Endodermal cell (in vitro differentiated cells): ENCODE data around the gene PTPRN2. TPM values are rescaled to one million over a fixed set of nuclear protein-coding genes. Genes with fewer than 3 reads are reported as not detected.
"Not testable (repeated sequence)": the region's sequence is repeated elsewhere in the genome, so short reads cannot be mapped to it uniquely, and the experiment has no call there.

Experiments
- DNase-seq: peaks from one replicate; pipeline ENCODE4 v3.0.0-alpha.2; 2017
- H3K27ac ChIP-seq: 2 replicates; pipeline ENCODE4 v1.5.1; 2013; ENCODE audit warnings: mild to moderate bottlenecking, low read depth, low read length, moderate library complexity
- H3K27me3 ChIP-seq: 2 replicates; pipeline ENCODE4 v1.6.1; 2013; ENCODE audit warnings: mild to moderate bottlenecking, low read length, moderate library complexity; ENCODE audit not compliant: insufficient read depth, control insufficient read depth, poor library complexity, severe bottlenecking
- H3K36me3 ChIP-seq: 2 replicates; pipeline ENCODE4 v1.7.0; 2013; ENCODE audit warnings: mild to moderate bottlenecking, low read length, moderate library complexity; ENCODE audit not compliant: control insufficient read depth, insufficient read depth
- H3K4me1 ChIP-seq: one replicate; pipeline ENCODE4 v1.7.0; 2013; ENCODE audit warnings: low read length; ENCODE audit not compliant: control insufficient read depth, insufficient read depth
- H3K4me3 ChIP-seq: 2 replicates; pipeline ENCODE4 v1.5.1; 2013; ENCODE audit warnings: mild to moderate bottlenecking, low read length, moderate library complexity
- H3K9ac ChIP-seq: 2 replicates; pipeline ENCODE4 v1.6.1; 2013; ENCODE audit warnings: mild to moderate bottlenecking, low read length, moderate library complexity; ENCODE audit not compliant: poor library complexity, severe bottlenecking; ENCODE audit errors: extremely low read depth
- H3K9me3 ChIP-seq: 2 replicates; pipeline ENCODE4 v1.6.1; 2013; ENCODE audit warnings: mild to moderate bottlenecking, low read length, moderate library complexity; ENCODE audit not compliant: control insufficient read depth
- H3K27ac Mint-ChIP-seq: 2 replicates; pipeline ENCODE4 v1.8.0; 2020; ENCODE audit warnings: mixed read lengths
- H3K27me3 Mint-ChIP-seq: 2 replicates; pipeline ENCODE4 v1.8.0; 2021; ENCODE audit warnings: mild to moderate bottlenecking, mixed read lengths; ENCODE audit not compliant: insufficient read depth
- H3K36me3 Mint-ChIP-seq: 2 replicates; pipeline ENCODE4 v1.8.0; 2020; ENCODE audit warnings: low read depth, mixed read lengths
- H3K4me1 Mint-ChIP-seq: 2 replicates; pipeline ENCODE4 v1.8.0; 2020; ENCODE audit warnings: mixed read lengths
- H3K4me3 Mint-ChIP-seq: 2 replicates; pipeline ENCODE4 v1.8.0; 2020; ENCODE audit warnings: mild to moderate bottlenecking, moderate library complexity, mixed read lengths
- H3K9me3 Mint-ChIP-seq: 2 replicates; pipeline ENCODE4 v1.8.0; 2020; ENCODE audit warnings: mild to moderate bottlenecking, mixed read lengths
- CTCF ChIP-seq: fragments of 200-600 bp; sonication (generic); conservative IDR thresholded peaks from 2 replicates; pipeline ENCODE4 v1.5.0; 2021; ENCODE audit warnings: antibody characterized with exemption, mild to moderate bottlenecking
- WGBS, 2 experiments: methylation state at CpG; one replicate each; pipeline versions ENCODE4 v1.1.5 to v1.1.7; 2013; ENCODE audit warnings: missing lambda C conversion rate in 2 of 2, mixed read lengths in 1 of 2; ENCODE audit not compliant: insufficient coverage in 1 of 2, insufficient read length in 1 of 2; 5-methylcytosine and 5-hydroxymethylcytosine counted together
- total RNA-seq, 2 donors: library from RNA; stranded (reverse); fragmentation: NEBNext Ultra II Directional in 1 of 2; extraction: Animal tissue kit (Norgen Biotek cat#: 25700) in 1 of 2; gene quantifications; 2 replicates in 1 of 2; 3 replicates in 1 of 2; pipeline ENCODE4 v1.2.1, GENCODE V29; 2021

Gene PTPRN2
- total RNA-seq, 2 donors from 2014 or later, result 0.69 to 1.2 TPM

- Histone ChIP-seq H3K27ac (no peak overlapping the region), H3K4me1 (no peaks in the 10 kb centered on the region), H3K36me3 (no peaks in the 10 kb centered on the region), H3K9me3 (peaks cover 78% of the 10 kb centered on the region), H3K4me3 (no peak overlapping the region), H3K27me3 (no peaks in the 10 kb centered on the region), H3K9ac (no peak overlapping the region)
- no peak for TF ChIP-seq CTCF
- Mint-ChIP-seq H3K27ac (no peak overlapping the region), H3K36me3 (peaks cover 6% of the 10 kb centered on the region), H3K4me1 (no peaks in the 10 kb centered on the region), H3K4me3 (no peak overlapping the region), H3K27me3 (no peaks in the 10 kb centered on the region), H3K9me3 (peaks cover 40% of the 10 kb centered on the region)
- DNase-seq, result peak; percentile 15
- WGBS, 2 experiments, result 73 to 77% methylated on average over 6 to 10 of the region's 10 CpGs
These were observed 243.6 kb downstream of the PTPRN2 start for GRCh38 chr7:158343936-158344455.

- peak; percentile 21 for DNase-seq
- Histone ChIP-seq H3K27me3 (no peaks in the 10 kb centered on the region), H3K4me3 (no peak overlapping the region), H3K36me3 (no peaks in the 10 kb centered on the region), H3K9me3 (peaks cover 76% of the 10 kb centered on the region), H3K9ac (no peak overlapping the region), H3K4me1 (no peaks in the 10 kb centered on the region), H3K27ac (no peak overlapping the region)
- no peak for TF ChIP-seq CTCF
- Mint-ChIP-seq H3K27me3 (no peaks in the 10 kb centered on the region), H3K4me3 (no peak overlapping the region), H3K9me3 (peaks cover 40% of the 10 kb centered on the region), H3K4me1 (no peaks in the 10 kb centered on the region), H3K36me3 (peaks cover 6% of the 10 kb centered on the region), H3K27ac (no peak overlapping the region)
- 90 to 91% methylated on average over 13 to 20 of the region's 20 CpGs for WGBS, 2 experiments
These were observed 244.1 kb downstream of the PTPRN2 start for GRCh38 chr7:158343526-158343925.

GRCh38 chr7:158341097-158341496, 246.5 kb downstream of the PTPRN2 start:
- not testable (repeated sequence) for DNase-seq, H3K9ac ChIP-seq, H3K4me1 ChIP-seq, H3K27me3 Mint-ChIP-seq, H3K27ac ChIP-seq, H3K4me1 Mint-ChIP-seq, H3K27ac Mint-ChIP-seq, H3K36me3 ChIP-seq, H3K27me3 ChIP-seq, H3K4me3 Mint-ChIP-seq
- Mint-ChIP-seq H3K36me3 (peaks cover 14% of the 10 kb centered on the region), H3K9me3 (peaks cover 59% of the 10 kb centered on the region)
- H3K9me3 ChIP-seq, result peaks cover 64% of the 10 kb centered on the region
- peak overlapping the region; percentile 46 for H3K4me3 ChIP-seq
- WGBS, 2 experiments, result 85 to 91% methylated on average over 5 to 13 of the region's 15 CpGs

- peaks cover 32% of the 10 kb centered on the region for H3K9me3 ChIP-seq
- Mint-ChIP-seq H3K36me3 (peaks cover 19% of the 10 kb centered on the region), H3K9me3 (peaks cover 63% of the 10 kb centered on the region)
- not testable (repeated sequence) for H3K4me1 Mint-ChIP-seq, H3K9ac ChIP-seq, H3K4me1 ChIP-seq, H3K27me3 ChIP-seq, DNase-seq, H3K27ac Mint-ChIP-seq, H3K36me3 ChIP-seq, H3K4me3 Mint-ChIP-seq, H3K27me3 Mint-ChIP-seq, H3K27ac ChIP-seq
- 66 to 67% methylated on average over 5 to 8 of the region's 9 CpGs for WGBS, 2 experiments
- H3K4me3 ChIP-seq, result peak overlapping the region; percentile 53
These were observed 250.7 kb downstream of the PTPRN2 start for GRCh38 chr7:158336952-158337351.

DNA sequence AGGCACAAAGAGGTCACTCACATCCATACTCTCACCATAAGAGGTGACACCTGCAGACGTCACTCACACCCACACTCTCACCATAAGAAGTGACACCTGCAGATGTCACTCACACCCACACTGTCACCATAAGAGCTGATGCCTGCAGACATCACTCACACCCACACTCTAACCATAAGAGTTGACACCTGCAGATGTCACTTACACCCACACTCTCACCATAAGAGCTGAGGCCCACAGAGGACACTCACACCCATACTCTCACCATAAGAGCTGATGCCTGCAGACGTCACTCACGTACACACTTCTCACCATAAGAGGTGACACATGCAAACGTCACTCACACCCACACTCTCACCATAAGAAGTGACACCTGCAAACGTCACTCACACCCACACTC, 255.1 kb downstream of the PTPRN2 start:
- H3K9ac ChIP-seq, H3K27me3 Mint-ChIP-seq, H3K27ac Mint-ChIP-seq, H3K27ac ChIP-seq, H3K4me3 Mint-ChIP-seq, H3K4me1 ChIP-seq, DNase-seq, H3K27me3 ChIP-seq, H3K4me1 Mint-ChIP-seq, H3K36me3 ChIP-seq: not testable (repeated sequence)
- Histone ChIP-seq H3K9me3 (peaks cover 48% of the 10 kb centered on the region), H3K4me3 (peak overlapping the region; percentile 58)
- WGBS, 2 experiments, result 40 to 83% methylated on average over 1 of the region's 5 CpGs
- peaks cover 52% of the 10 kb centered on the region for H3K9me3 Mint-ChIP-seq
- peaks cover 18% of the 10 kb centered on the region for H3K36me3 Mint-ChIP-seq

DNA sequence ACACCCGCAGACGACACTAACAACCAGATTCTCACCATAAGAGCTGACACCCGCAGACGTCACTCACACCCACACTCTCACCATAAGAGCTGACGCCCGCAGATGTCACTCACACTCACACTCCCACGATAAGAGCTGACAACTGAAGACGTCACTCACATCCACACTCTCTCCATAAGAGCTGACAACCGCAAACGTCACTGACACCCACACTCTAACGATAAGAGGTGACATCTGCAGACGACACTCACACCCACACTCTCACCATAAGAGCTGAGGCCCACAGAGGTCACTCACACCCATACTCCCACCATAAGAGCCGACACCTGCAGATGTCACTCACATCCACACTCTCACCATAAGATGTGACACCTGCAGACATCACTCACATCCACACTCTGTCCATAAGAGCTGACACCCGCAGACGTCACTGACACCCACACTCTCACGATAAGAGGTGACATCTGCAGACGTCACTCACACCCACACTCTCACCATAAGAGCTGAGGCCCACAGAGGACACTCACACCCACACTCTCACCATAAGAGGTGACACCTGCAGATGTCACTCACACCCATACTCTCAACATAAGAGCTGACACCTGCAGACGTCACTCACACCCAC, 255.7 kb downstream of the PTPRN2 start:
- H3K27me3 Mint-ChIP-seq, H3K27ac Mint-ChIP-seq, H3K27me3 ChIP-seq, H3K9ac ChIP-seq, H3K4me1 ChIP-seq, H3K4me1 Mint-ChIP-seq, H3K4me3 Mint-ChIP-seq, H3K36me3 ChIP-seq, H3K27ac ChIP-seq: not testable (repeated sequence)
- peaks cover 51% of the 10 kb centered on the region for H3K9me3 Mint-ChIP-seq
- DNase-seq, result peak; percentile 20
- Histone ChIP-seq H3K4me3 (peak overlapping the region; percentile 58), H3K9me3 (peaks cover 48% of the 10 kb centered on the region)
- WGBS, 2 experiments, result 82 to 83% methylated on average over 13 to 18 of the region's 18 CpGs
- peaks cover 14% of the 10 kb centered on the region for H3K36me3 Mint-ChIP-seq
